Measurements from ENCODE around the gene PTRH1.
"Not testable (repeated sequence)": the region's sequence is repeated elsewhere in the genome, so short reads cannot be mapped to it uniquely, and the experiment has no call there.

Gene PTRH1

GRCh38 chr9:127715470-127716337 lies at the start of gene PTRH1, which contains the start of gene TTC16:
Gene PTRH1, minus strand, starts transcription at chr9:127715663. Its CDS starts 24 bp downstream, at chr9:127715639.
Gene TTC16, plus strand, starts transcription at chr9:127716079. Its CDS starts 67 bp downstream, at chr9:127716146.
- DNase-seq (ENCODE audit: low read depth), result peak; percentile 78

- DNase-seq (ENCODE audit: low read depth), result no peak
These were observed 48.5 kb upstream of the PTRH1 start for GRCh38 chr9:127763918-127764384.

- no peak for DNase-seq (ENCODE audit: low read depth)
These were observed 46.7 kb upstream of the PTRH1 start for GRCh38 chr9:127762111-127762676.

GRCh38 chr9:127761491-127761956 lies 46.1 kb upstream of the PTRH1 start:
- no peak for DNase-seq (ENCODE audit: low read depth)

- no peak for DNase-seq (ENCODE audit: low read depth)
These were observed 45.6 kb upstream of the PTRH1 start for GRCh38 chr9:127761061-127761460.

- DNase-seq (ENCODE audit: low read depth), result no peak
These were observed 43.4 kb upstream of the PTRH1 start for GRCh38 chr9:127758843-127759242.

GRCh38 chr9:127756776-127757175 lies 41.3 kb upstream of the PTRH1 start:
- not testable (repeated sequence) for DNase-seq (ENCODE audit: low read depth)

GRCh38 chr9:127756233-127756632 lies 40.8 kb upstream of the PTRH1 start:
- no peak for DNase-seq (ENCODE audit: low read depth)

GRCh38 chr9:127755061-127756060 lies 39.9 kb upstream of the PTRH1 start:
- no peak for DNase-seq (ENCODE audit: low read depth)

- DNase-seq (ENCODE audit: low read depth), result no peak
These were observed 38.9 kb upstream of the PTRH1 start for GRCh38 chr9:127754099-127755060.

- DNase-seq (ENCODE audit: low read depth), result no peak
These were observed 38.2 kb upstream of the PTRH1 start for GRCh38 chr9:127753622-127754021.

- no peak for DNase-seq (ENCODE audit: low read depth)
These were observed 37.7 kb upstream of the PTRH1 start for GRCh38 chr9:127753148-127753547.

- no peak for DNase-seq (ENCODE audit: low read depth)
These were observed 36.0 kb upstream of the PTRH1 start for GRCh38 chr9:127751269-127752054.

- no peak for DNase-seq (ENCODE audit: low read depth)
These were observed 33.8 kb upstream of the PTRH1 start for GRCh38 chr9:127749090-127749787.

GRCh38 chr9:127746959-127747569 lies 31.6 kb upstream of the PTRH1 start:
- no peak for DNase-seq (ENCODE audit: low read depth)

GRCh38 chr9:127744398-127745110 lies 29.1 kb upstream of the PTRH1 start:
- no peak for DNase-seq (ENCODE audit: low read depth)

- peak; percentile 30 for DNase-seq (ENCODE audit: low read depth)
These were observed 27.1 kb upstream of the PTRH1 start for GRCh38 chr9:127742435-127743088.
